LNCAP (cell line): ENCODE measurements around the gene SOSTDC1.

Source experiments
- CTCF ChIP-seq: fragments of 450-650 bp; IDR thresholded peaks from 2 replicates; pipeline ENCODE4 v1.5.1; 2017; ENCODE audit warnings: mild to moderate bottlenecking

SOSTDC1 gene

GRCh38 chr7:16484453-16485158 is 19.1 kb upstream of the SOSTDC1 start:
- TF ChIP-seq CTCF = no peak

- no peak for TF ChIP-seq CTCF
These were observed 14.1 kb upstream of the SOSTDC1 start for GRCh38 chr7:16479591-16479990.

- TF ChIP-seq CTCF = no peak
These were observed 13.6 kb upstream of the SOSTDC1 start for GRCh38 chr7:16479161-16479560.

GRCh38 chr7:16471933-16472332 is 6.4 kb upstream of the SOSTDC1 start:
- TF ChIP-seq CTCF = no peak

- TF ChIP-seq CTCF = no peak
These were observed 1.4 kb downstream of the SOSTDC1 start for GRCh38 chr7:16463949-16464715.

GRCh38 chr7:16463520-16463919 is 2.0 kb downstream of the SOSTDC1 start:
- TF ChIP-seq CTCF = no peak

- no peak for TF ChIP-seq CTCF
These were observed 3.1 kb downstream of the SOSTDC1 start for GRCh38 chr7:16462431-16462889.
